GM23338 (cell line): ENCODE measurements around the gene KMT2C. TPM values are rescaled to one million over a fixed set of nuclear protein-coding genes. Genes with fewer than 3 reads are reported as not detected.
A peak's percentile ranks its signal among the peaks of the same experiment; 100 is the strongest.
"Not testable (repeated sequence)": the region's sequence is repeated elsewhere in the genome, so short reads cannot be mapped to it uniquely, and the experiment has no call there.

ENCODE experiments used
- ATAC-seq: fragments of 200-7000 bp; cut with Tn5 transposase; 3 replicates; pipeline ENCODE4 v1.9.1; 2020
- DNase-seq: peaks from one replicate; pipeline ENCODE4 v3.0.0-alpha.2; 2015; ENCODE audit warnings: low spot score
- H2AFZ ChIP-seq: fragments of 200-600 bp; sonication (generic); 2 replicates; pipeline ENCODE4 v1.8.0; 2016; ENCODE audit warnings: antibody characterized with exemption, mild to moderate bottlenecking, moderate library complexity
- H3F3A ChIP-seq: fragments of 200-600 bp; sonication (generic); replicated peaks from 2 replicates; pipeline ENCODE4 v1.8.0; 2017; ENCODE audit warnings: antibody characterized with exemption, mixed run types, low read depth
- H3K27ac ChIP-seq: fragments of 200-600 bp; sonication (generic); 2 replicates; pipeline ENCODE4 v1.6.1; 2016; ENCODE audit warnings: low read depth
- H3K27me3 ChIP-seq: fragments of 200-600 bp; sonication (generic); 2 replicates; pipeline ENCODE4 v1.8.0; 2016; ENCODE audit warnings: mild to moderate bottlenecking, mixed run types, moderate library complexity; ENCODE audit not compliant: insufficient read depth
- H3K36me3 ChIP-seq: fragments of 200-600 bp; sonication (generic); 2 replicates; pipeline ENCODE4 v1.8.0; 2016; ENCODE audit warnings: mild to moderate bottlenecking; ENCODE audit not compliant: insufficient read depth
- H3K4me1 ChIP-seq: fragments of 200-600 bp; sonication (generic); 2 replicates; pipeline ENCODE4 v1.8.0; 2016; ENCODE audit warnings: mild to moderate bottlenecking, moderate library complexity; ENCODE audit not compliant: insufficient read depth
- H3K4me2 ChIP-seq: fragments of 200-600 bp; sonication (generic); 2 replicates; pipeline ENCODE4 v1.7.1; 2017; ENCODE audit warnings: mixed run types
- H3K4me3 ChIP-seq: fragments of 200-600 bp; sonication (generic); 2 replicates; pipeline ENCODE4 v1.6.1; 2016; ENCODE audit warnings: mixed run types
- H3K79me2 ChIP-seq: fragments of 200-600 bp; sonication (generic); replicated peaks from 2 replicates; pipeline ENCODE4 v1.8.0; 2017; ENCODE audit warnings: mild to moderate bottlenecking; ENCODE audit not compliant: insufficient read depth
- H3K9me2 ChIP-seq: fragments of 200-600 bp; sonication (generic); 2 replicates; pipeline ENCODE4 v1.8.0; 2017; ENCODE audit not compliant: insufficient read depth
- H4K20me1 ChIP-seq: fragments of 200-600 bp; sonication (generic); replicated peaks from 2 replicates; pipeline ENCODE4 v1.8.0; 2017; ENCODE audit warnings: mild to moderate bottlenecking; ENCODE audit not compliant: insufficient read depth
- H3K27ac Mint-ChIP-seq: 2 replicates; pipeline ENCODE4 v1.8.0; 2020; ENCODE audit warnings: inconsistent platforms, mild to moderate bottlenecking, moderate library complexity, mixed read lengths
- H3K27me3 Mint-ChIP-seq: 3 replicates; pipeline ENCODE4 v1.8.0; 2022; ENCODE audit warnings: low read depth, mild to moderate bottlenecking, moderate library complexity, mixed read lengths, inconsistent platforms; ENCODE audit not compliant: insufficient read depth, poor library complexity
- H3K36me3 Mint-ChIP-seq: 3 replicates; pipeline ENCODE4 v1.8.0; 2021; ENCODE audit warnings: low read depth, mild to moderate bottlenecking, inconsistent platforms, moderate library complexity, mixed read lengths
- H3K4me1 Mint-ChIP-seq: 3 replicates; pipeline ENCODE4 v1.8.0; 2020; ENCODE audit warnings: mild to moderate bottlenecking, inconsistent platforms, mixed read lengths
- H3K4me3 Mint-ChIP-seq: 3 replicates; pipeline ENCODE4 v1.8.0; 2021; ENCODE audit warnings: moderate library complexity, mild to moderate bottlenecking, inconsistent platforms, mixed read lengths
- H3K9me3 Mint-ChIP-seq: 3 replicates; pipeline ENCODE4 v1.8.0; 2020; ENCODE audit warnings: moderate library complexity, mild to moderate bottlenecking, inconsistent platforms, mixed read lengths
- CREB1 ChIP-seq: fragments of 250-450 bp; sonication (Bioruptor Pico); IDR thresholded peaks from 2 replicates; pipeline ENCODE4 v1.5.0; 2020; ENCODE audit warnings: low read depth, mild to moderate bottlenecking, moderate library complexity
- EZH2 ChIP-seq: fragments of 200-600 bp; sonication (generic); IDR thresholded peaks from one replicate; pipeline ENCODE4 v1.8.0; 2017; ENCODE audit warnings: antibody characterized with exemption, mild to moderate bottlenecking, low read depth; ENCODE audit not compliant: unreplicated experiment
- EZH2phosphoT487 ChIP-seq: fragments of 200-600 bp; sonication (generic); IDR thresholded peaks from one replicate; pipeline ENCODE4 v1.8.1; 2018; ENCODE audit warnings: antibody characterized with exemption; ENCODE audit not compliant: unreplicated experiment
- JUNB ChIP-seq: IDR thresholded peaks from one replicate; pipeline ENCODE4 v1.6.1; 2016; ENCODE audit warnings: antibody characterized with exemption; ENCODE audit not compliant: unreplicated experiment
- NANOG ChIP-seq: IDR thresholded peaks from 2 replicates; pipeline ENCODE4 v1.6.1; 2016; ENCODE audit warnings: antibody characterized with exemption, borderline replicate concordance
- POLR2AphosphoS5 ChIP-seq: IDR thresholded peaks from 2 replicates; pipeline ENCODE4 v1.6.1; 2016; ENCODE audit warnings: antibody characterized with exemption, low read depth
- polyA plus RNA-seq: library from polyadenylated mRNA; unstranded; fragments of >200 nt; fragmentation: Nextera tagmentation; extraction: Ambion mirVana; gene quantifications from 2 replicates; pipeline ENCODE4 v1.2.1, GENCODE V29; 2016
- total RNA-seq: library from RNA; depleted of rRNA; stranded (reverse); fragments of >200 nt; shearing (Covaris generic); gene quantifications from 2 replicates; pipeline ENCODE4 v1.2.3, GENCODE V29; 2014

Gene KMT2C
- total and polyA plus RNA-seq, 2 experiments from 2014 or later = 11.4 to 39.0 TPM

DNA sequence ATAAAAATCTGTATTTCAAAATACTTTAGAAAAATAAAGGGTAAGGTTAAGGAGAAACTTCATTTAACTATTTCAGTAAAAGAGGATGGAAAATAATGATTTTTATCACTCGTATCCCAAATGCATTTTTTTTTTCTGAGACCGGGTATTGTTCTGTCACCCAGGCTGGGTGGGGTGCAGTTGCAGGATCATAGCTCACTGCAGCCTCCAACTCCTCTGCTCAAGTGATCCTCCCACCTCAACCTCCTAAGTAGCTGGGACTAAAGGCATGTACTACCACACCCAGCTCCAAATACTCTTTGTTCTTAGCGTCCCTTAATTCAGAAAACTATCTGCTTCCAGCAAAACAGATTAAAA, 11.8 kb downstream of the KMT2C start:
- H4K20me1 ChIP-seq = peaks cover 9% of the 10 kb centered on the region
- H3K27ac ChIP-seq = no peak overlapping the region

DNA sequence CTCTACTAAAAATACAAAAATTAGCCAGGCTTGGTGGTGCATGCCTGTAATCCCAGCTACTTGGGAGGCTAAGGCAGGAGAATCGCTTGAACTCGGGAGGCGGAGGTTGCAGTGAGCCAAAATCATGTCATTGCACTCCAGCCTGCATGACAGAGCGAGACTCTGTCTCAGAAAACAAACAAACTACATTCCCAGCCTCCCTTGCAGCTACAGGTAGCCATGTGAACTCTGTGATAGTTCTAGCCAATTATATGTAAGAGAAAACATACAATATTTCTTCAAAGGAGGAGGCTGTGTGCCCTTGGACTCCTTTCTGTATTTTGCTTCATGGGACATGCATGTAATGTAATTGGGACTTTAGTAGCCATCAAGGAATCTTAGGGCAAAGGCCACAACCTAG, 12.6 kb downstream of the KMT2C start:
- ATAC-seq, H3K4me3 Mint-ChIP-seq: not testable (repeated sequence)

More for the DNA sequence above, 11.8 kb downstream of the KMT2C start:
- Histone ChIP-seq H3K27me3 (no peaks in the 10 kb centered on the region), H3K79me2 (peaks cover 100% of the 10 kb centered on the region), H3F3A (no peaks in the 10 kb centered on the region), H3K4me3 (no peak overlapping the region), H3K9me2 (no peaks in the 10 kb centered on the region), H2AFZ (no peak overlapping the region), H3K4me2 (no peak overlapping the region), H3K4me1 (peaks cover 34% of the 10 kb centered on the region), H3K36me3 (no peaks in the 10 kb centered on the region)
- Mint-ChIP-seq H3K4me1 (peaks cover 24% of the 10 kb centered on the region), H3K9me3 (peaks cover 22% of the 10 kb centered on the region), H3K27me3 (peaks cover 1% of the 10 kb centered on the region), H3K4me3 (no peak overlapping the region), H3K27ac (no peak overlapping the region), H3K36me3 (peaks cover 29% of the 10 kb centered on the region)
- no peak for ATAC-seq
- no peak for TF ChIP-seq CREB1 (CRISPR knock-in tag)
- TF ChIP-seq EZH2phosphoT487 = no peak
- TF ChIP-seq POLR2AphosphoS5 = no peak
- no peak for DNase-seq

DNA sequence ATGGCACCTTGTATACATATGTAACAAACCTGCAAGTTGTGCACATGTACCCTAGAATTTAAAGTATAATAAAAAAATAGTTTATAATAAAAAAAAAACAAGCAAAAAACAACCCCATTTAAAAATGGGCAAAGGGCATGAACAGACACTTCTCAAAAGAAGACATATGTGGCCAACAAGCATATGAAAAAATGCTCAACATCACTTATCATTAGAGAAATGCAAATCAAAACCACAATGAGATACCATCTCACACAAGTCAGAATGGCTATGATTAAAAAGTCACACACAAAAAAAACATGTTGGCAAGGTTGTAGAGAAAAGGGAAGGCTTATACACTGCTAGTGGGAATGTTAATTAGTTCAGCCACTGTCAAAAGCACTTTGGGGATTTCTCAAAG, 14.9 kb downstream of the KMT2C start:
- not testable (repeated sequence) for H4K20me1 ChIP-seq, H3K9me2 ChIP-seq, H3K36me3 ChIP-seq, H3K27ac Mint-ChIP-seq, H3K4me3 Mint-ChIP-seq, H3K27ac ChIP-seq, H3K4me2 ChIP-seq, H3K27me3 ChIP-seq, H3K4me3 ChIP-seq, H2AFZ ChIP-seq, DNase-seq, H3F3A ChIP-seq, ATAC-seq, H3K27me3 Mint-ChIP-seq
- H3K36me3 Mint-ChIP-seq = peaks cover 29% of the 10 kb centered on the region
- peaks cover 22% of the 10 kb centered on the region for H3K9me3 Mint-ChIP-seq
- H3K4me1 Mint-ChIP-seq = peaks cover 11% of the 10 kb centered on the region; the same call in 2 of the 3 replicates
- H3K79me2 ChIP-seq = peaks cover 100% of the 10 kb centered on the region
- H3K4me1 ChIP-seq = peaks cover 19% of the 10 kb centered on the region

More for the DNA sequence above, 12.6 kb downstream of the KMT2C start:
- H3K27ac Mint-ChIP-seq, H3K27me3 Mint-ChIP-seq, H2AFZ ChIP-seq, H4K20me1 ChIP-seq, H3K27ac ChIP-seq, H3K9me2 ChIP-seq, H3K4me3 ChIP-seq, H3K4me2 ChIP-seq, H3K27me3 ChIP-seq, DNase-seq, H3F3A ChIP-seq, H3K36me3 ChIP-seq: not testable (repeated sequence)
- peaks cover 29% of the 10 kb centered on the region for H3K36me3 Mint-ChIP-seq
- Histone ChIP-seq H3K4me1 (peaks cover 28% of the 10 kb centered on the region), H3K79me2 (peaks cover 100% of the 10 kb centered on the region)
- peaks cover 19% of the 10 kb centered on the region for H3K4me1 Mint-ChIP-seq
- peaks cover 22% of the 10 kb centered on the region for H3K9me3 Mint-ChIP-seq

DNA sequence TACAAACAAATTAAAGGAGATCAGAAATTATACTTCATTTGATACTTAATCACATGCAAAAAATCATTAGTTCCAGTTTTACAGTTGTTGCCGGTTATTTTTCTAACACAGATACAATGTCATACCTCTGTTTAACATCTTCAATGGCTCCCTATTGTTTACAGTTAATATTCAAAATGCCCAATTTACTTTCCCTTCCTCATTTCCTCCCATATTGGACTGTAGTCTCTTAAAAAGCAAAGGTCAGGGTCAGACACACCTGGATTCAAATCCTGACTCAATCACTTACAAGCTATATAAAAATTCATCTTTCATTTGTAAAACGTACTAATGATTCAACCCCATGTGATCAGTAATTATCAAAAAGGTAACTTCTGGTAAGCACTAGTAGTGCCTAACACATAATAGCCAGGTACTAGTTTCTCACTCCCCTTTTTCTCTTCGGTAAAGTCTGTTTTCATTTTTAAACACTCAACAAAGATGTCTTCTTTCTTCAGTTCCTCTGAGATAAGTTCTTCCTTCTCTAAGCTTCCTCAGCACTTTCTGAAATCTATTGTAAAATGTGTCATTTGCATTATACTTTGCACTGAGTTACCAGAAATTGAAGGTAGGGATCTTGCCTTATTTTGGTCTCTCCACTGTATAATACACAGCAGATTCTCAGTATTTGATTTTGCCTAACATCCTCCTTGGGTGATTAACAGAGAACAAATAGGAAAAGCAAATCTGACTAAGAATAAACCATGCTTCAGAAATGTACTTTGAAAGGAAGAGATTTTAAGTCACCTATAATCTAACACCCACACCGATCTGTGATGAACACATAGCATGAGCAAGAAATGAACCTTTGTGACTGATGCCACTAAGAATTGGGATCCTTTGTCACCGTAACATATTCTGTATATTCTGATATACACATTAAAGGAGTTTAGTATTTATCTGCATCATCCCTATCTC, 16.1 kb downstream of the KMT2C start:
- H4K20me1 ChIP-seq = peaks cover 6% of the 10 kb centered on the region
- Mint-ChIP-seq H3K36me3 (peaks cover 29% of the 10 kb centered on the region), H3K4me1 (peaks cover 6% of the 10 kb centered on the region; the same call in 1 of the 3 replicates), H3K4me3 (no peak overlapping the region), H3K9me3 (peaks cover 22% of the 10 kb centered on the region), H3K27ac (no peak overlapping the region), H3K27me3 (peaks cover 5% of the 10 kb centered on the region)
- no peaks in the 10 kb centered on the region for H3K9me2 ChIP-seq
- no peak overlapping the region for H3K4me3 ChIP-seq
- H3K4me1 ChIP-seq = peaks cover 15% of the 10 kb centered on the region
- no peaks in the 10 kb centered on the region for H3K36me3 ChIP-seq
- H3K79me2 ChIP-seq = peaks cover 100% of the 10 kb centered on the region
- H2AFZ ChIP-seq = no peak overlapping the region
- no peaks in the 10 kb centered on the region for H3F3A ChIP-seq
- H3K27me3 ChIP-seq = no peaks in the 10 kb centered on the region
- H3K27ac ChIP-seq = no peak overlapping the region
- ATAC-seq = no peak
- DNase-seq = no peak
- 0 out of 2 replicates have a peak overlapping the region, but pooled peaks have one; percentile 22 for H3K4me2 ChIP-seq
- TF ChIP-seq JUNB (no peak), EZH2phosphoT487 (no peak), EZH2 (no peak), NANOG (no peak)
